HFF-Myc (cell line): Measurements from ENCODE around the gene CHRM4.
"Not testable (repeated sequence)": the region's sequence is repeated elsewhere in the genome, so short reads cannot be mapped to it uniquely, and the experiment has no call there.

ENCODE experiments used
- DNase-seq: peaks from one replicate; pipeline ENCODE4 v3.0.0-alpha.2; 2011; ENCODE audit warnings: low read depth; ENCODE audit errors: extremely low read depth
- H3K4me3 ChIP-seq: replicated peaks from 2 replicates; pipeline ENCODE4 v1.5.1; 2011; ENCODE audit warnings: low read depth, mild to moderate bottlenecking, control low read depth, low read length
- CTCF ChIP-seq: IDR thresholded peaks from 2 replicates; pipeline ENCODE4 v1.5.1; 2012; ENCODE audit warnings: mild to moderate bottlenecking, low read depth, low read length, control low read depth; ENCODE audit errors: missing control alignments

CHRM4 gene

GRCh38 chr11:46376258-46377050 lies 15.1 kb downstream of the CHRM4 start:
- DNase-seq: no peak
- H3K4me3 ChIP-seq: no peak overlapping the region
- TF ChIP-seq CTCF: no peak

GRCh38 chr11:46375392-46376101 lies 16.0 kb downstream of the CHRM4 start:
- no peak for TF ChIP-seq CTCF
- DNase-seq: no peak
- no peak overlapping the region for H3K4me3 ChIP-seq

GRCh38 chr11:46374815-46375214 lies 16.8 kb downstream of the CHRM4 start:
- DNase-seq: no peak
- no peak overlapping the region for H3K4me3 ChIP-seq
- no peak for TF ChIP-seq CTCF

- DNase-seq: no peak
- no peak overlapping the region for H3K4me3 ChIP-seq
- TF ChIP-seq CTCF: no peak
Observed at GRCh38 chr11:46373787-46374740, 17.5 kb downstream of the CHRM4 start.

GRCh38 chr11:46372501-46372900 lies 19.1 kb downstream of the CHRM4 start:
- not testable (repeated sequence) for H3K4me3 ChIP-seq, DNase-seq

GRCh38 chr11:46372086-46372485 lies 19.5 kb downstream of the CHRM4 start:
- no peak for DNase-seq
- H3K4me3 ChIP-seq: no peak overlapping the region
- TF ChIP-seq CTCF: no peak

- not testable (repeated sequence) for H3K4me3 ChIP-seq, DNase-seq
Observed at GRCh38 chr11:46371262-46371661, 20.3 kb downstream of the CHRM4 start.
